Activated CD4-positive, alpha-beta T cell treated with anti-CD3 and anti-CD28 coated beads, Interleukin-2, Interleukin-4, amounts not matched to agents 100 ng/mL and 50 ng/mL, durations not matched to agents 16 hours and 8 hours (primary cell): ENCODE measurements around the gene GLIPR1L1.

Experiments
- DNase-seq: peaks from one replicate; pipeline ENCODE4 v3.0.0-alpha.2; 2020; ENCODE audit warnings: low spot score

The GLIPR1L1 gene

GRCh38 chr12:75350413-75350812, 15.9 kb downstream of the GLIPR1L1 start:
- DNase-seq, result no peak

GRCh38 chr12:75354011-75354410, 19.5 kb downstream of the GLIPR1L1 start:
- DNase-seq, result no peak

GRCh38 chr12:75360920-75361319, 26.4 kb downstream of the GLIPR1L1 start:
- DNase-seq, result no peak

- no peak for DNase-seq
Observed at GRCh38 chr12:75361408-75361807, 26.9 kb downstream of the GLIPR1L1 start.

- no peak for DNase-seq
Observed at GRCh38 chr12:75364919-75365318, 30.4 kb downstream of the GLIPR1L1 start.

GRCh38 chr12:75366629-75367028, 32.2 kb downstream of the GLIPR1L1 start:
- peak; percentile 23 for DNase-seq

- no peak for DNase-seq
Observed at GRCh38 chr12:75374971-75375370, 40.5 kb downstream of the GLIPR1L1 start.

GRCh38 chr12:75378354-75378753, 43.9 kb downstream of the GLIPR1L1 start:
- no peak for DNase-seq

- DNase-seq, result no peak
Observed at GRCh38 chr12:75389061-75389460, 54.6 kb downstream of the GLIPR1L1 start.

- no peak for DNase-seq
Observed at GRCh38 chr12:75389706-75390105, 55.2 kb downstream of the GLIPR1L1 start.

GRCh38 chr12:75390156-75390898, 55.9 kb downstream of the GLIPR1L1 start:
- no peak for DNase-seq

GRCh38 chr12:75390899-75391538, 56.5 kb downstream of the GLIPR1L1 start, which contains the start of gene GLIPR1L2:
Gene GLIPR1L2, plus strand, starts transcription at chr12:75391089. Its CDS starts 28 bp downstream, at chr12:75391117.
- DNase-seq, result peak; percentile 96

GRCh38 chr12:75404231-75404630, 69.8 kb downstream of the GLIPR1L1 start:
- DNase-seq, result no peak

- DNase-seq, result no peak
Observed at GRCh38 chr12:75407683-75408082, 73.2 kb downstream of the GLIPR1L1 start.

- DNase-seq, result no peak
Observed at GRCh38 chr12:75409830-75410229, 75.4 kb downstream of the GLIPR1L1 start.

GRCh38 chr12:75414671-75415070, 80.2 kb downstream of the GLIPR1L1 start:
- DNase-seq, result no peak

GRCh38 chr12:75419841-75420240, 85.4 kb downstream of the GLIPR1L1 start:
- DNase-seq, result no peak
